HG02840 (cell line): ENCODE measurements around the gene RBM47.

Experiments
- ATAC-seq: cut with Tn5 transposase; IDR thresholded peaks from one replicate; pipeline ENCODE4 v1.9.1; 2021; ENCODE audit warnings: mild to moderate bottlenecking, moderate library complexity, moderate number of reproducible peaks; ENCODE audit not compliant: unreplicated experiment, low FRiP score

Gene RBM47

DNA sequence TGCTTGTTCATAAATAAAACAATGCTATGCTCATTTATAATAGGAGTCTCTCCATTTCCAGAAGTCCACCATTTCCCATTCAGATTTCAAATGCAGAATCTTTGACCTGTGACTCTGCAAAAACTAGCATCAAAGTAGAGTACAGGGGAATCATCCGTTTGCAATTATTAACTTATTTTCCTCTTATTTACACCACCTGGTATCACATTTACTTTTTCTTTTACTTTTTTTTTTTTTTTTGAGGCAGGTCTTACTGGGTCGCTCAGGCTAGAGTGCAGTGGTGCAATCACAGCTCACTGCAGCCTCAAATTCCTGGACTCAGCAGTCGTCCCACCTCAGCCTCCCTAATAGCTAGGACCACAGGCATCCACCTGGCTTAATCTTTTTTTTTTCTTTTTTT, 37.6 kb downstream of the RBM47 start:
- ATAC-seq: no peak

DNA sequence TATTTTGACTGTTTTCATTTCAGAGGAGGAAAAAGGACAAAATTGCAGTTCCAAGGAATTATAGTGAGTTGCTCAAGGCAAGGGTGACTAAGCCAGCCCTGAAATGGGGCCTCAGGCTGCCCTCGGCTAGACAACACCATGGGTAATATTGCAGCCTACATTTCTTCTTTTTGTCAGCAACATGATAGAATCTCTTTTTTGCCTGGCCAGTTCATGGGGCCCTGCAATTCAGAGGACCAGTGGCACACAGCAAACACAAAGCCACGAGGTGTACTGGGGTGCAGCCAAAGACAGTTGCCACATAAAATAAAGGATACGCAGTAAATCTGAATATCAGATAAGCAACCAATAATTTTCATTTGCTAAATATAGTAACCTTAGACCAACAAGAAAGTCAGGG, 41.8 kb downstream of the RBM47 start:
- no peak for ATAC-seq

DNA sequence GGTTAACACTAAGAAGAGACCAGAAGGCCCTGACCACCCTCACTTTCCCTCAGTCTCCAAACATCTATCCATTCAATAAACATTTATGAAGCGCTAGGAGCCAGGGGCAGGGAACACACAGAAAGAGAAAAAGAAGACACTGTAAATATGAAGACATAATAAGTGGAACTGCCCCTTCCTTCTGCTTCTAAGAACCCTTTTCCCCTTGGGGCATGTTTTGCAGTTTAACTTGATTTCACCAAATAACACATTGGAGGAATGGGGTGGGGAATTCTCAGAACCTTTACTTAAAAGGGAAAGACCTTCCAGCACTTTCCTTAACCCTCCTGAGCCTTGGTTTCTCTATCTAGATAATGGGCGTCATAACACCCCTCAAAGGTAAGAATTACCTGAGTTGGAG, 42.3 kb downstream of the RBM47 start:
- ATAC-seq: no peak

DNA sequence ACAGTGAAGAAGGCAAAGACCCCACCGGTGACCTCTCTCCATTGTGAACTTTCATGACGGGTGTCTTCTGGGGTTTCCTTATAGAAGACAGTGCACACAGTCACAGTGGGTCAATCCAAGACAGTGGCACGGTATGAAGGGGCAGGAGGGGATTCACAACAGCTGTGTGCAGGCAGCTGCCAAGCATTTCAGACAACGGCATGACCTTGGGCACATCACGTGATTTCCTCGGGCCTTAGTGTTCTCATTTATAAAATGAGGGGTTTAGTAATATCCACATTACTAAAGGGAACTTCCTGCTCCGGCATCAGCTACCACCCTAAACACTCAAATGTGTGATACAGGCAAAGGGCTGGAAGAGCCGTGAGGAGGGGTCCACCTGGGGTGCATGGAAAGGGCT, 42.9 kb downstream of the RBM47 start:
- no peak for ATAC-seq

DNA sequence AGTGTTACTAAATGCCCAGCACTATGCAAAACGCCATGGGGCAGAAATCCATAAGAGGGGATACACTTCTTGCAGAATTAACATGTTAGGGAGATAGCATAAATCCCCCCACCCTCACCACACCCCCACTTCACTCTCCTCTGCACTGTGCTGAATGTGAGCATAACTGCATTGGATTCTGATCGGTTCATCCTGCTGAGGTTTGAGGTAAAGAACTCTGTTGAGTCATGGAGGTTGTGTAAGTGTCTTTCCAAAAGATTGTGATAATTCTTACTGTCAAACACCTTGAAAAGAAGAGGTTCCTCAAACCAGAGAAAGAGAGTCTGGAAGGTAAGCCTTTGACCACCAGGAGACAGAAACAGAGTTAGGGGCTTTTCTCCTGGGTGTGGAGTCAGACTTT, 43.6 kb downstream of the RBM47 start:
- no peak for ATAC-seq

DNA sequence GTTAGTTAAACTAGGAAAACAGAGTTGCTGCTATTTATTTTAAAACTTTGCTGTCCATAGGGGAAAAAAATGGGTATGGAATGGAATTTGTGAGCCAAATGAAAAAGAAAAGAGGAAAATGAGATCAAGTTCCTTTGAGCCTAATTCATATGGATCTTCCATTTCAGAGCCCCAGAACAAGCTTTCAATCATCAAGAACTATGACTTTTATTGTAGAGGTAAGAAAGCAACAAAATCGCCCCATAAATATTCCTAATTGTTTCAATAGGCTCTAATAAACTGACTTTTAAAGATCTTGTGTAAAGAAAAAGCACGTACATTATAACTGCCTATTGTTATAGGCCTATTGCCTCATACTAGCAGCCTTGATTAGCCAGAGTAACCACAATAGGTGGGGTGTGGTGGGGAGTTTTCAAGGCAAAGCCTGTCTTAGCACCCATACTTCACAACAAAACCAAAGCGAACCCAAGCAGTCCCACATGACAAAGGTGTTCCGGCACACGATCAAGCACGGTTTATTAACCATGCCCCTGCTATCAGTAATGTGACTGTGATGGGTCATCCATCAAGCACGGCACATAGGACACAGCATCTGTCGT, 44.4 kb downstream of the RBM47 start:
- no peak for ATAC-seq

DNA sequence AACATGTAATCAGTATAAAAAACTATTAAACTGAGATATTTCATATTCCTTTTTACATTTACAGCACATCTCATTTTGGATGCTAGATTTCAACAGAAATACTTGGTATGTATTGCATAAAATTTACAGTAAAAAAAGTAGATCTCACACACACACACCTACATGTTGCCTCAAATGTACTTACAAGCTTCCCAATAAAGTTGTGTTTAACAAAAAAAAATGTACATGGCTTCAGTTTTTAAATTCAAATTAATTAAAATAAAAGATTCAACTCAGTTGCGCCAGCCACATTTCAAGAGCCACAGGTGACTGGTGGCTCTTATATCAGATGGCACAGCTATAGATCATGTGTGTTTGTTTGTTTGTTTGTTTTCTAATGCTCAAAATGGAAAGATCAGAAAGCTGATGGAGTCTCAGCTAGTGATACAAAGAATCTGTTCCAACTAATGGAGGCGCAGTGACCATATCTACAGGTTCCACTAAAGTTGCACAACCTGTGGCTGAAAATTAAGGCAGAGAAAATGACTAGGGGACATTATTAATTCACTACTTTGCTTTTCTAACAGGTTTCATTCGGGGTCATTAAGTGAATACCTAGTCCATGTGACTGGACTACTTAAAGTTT, 45.0 kb downstream of the RBM47 start:
- ATAC-seq: no peak

DNA sequence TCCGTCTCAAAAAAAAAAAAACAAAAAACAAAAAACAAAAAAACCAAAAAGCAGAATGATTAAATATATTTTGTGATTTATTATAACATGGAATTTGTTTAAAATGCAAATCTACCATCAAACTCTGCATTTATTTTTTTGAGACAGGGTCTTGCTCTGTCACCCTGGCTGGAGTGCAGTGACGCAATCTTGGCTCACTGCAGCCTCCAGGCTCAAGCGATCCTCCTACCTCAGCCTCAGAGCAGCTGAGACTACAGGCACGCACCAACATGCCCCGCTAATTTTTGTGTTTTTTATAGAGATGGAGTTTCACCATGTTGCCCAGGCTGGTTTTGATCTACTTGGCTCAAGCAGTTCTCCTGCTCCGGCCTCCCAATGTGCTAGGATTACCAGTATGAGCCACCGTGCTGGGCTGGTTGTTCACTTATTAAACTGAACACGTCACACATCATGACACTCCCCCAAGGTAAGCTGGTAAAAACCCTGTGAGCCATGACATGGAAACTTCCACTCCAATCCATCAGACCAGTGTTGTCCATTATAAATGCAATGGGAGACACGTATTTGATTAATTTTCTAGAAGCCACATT, 45.7 kb downstream of the RBM47 start:
- ATAC-seq: no peak

DNA sequence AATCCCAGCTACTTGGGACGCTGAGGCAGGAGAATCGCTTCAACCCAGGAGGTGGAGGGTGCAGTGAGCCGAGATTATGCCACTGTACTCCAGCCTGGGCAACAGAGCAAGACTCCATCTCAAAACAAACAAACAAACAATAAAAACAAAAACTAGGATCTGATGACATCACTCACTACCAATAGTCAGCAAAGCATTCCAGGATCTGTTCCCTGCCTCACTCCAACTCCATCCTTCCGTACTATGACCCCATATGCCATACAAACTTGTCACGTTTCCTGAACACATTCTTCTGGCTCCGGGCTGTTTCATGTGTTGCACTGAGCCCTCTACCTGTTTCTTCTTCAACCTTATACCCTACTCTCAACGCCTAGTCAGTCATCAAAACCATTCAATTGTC, 47.3 kb downstream of the RBM47 start:
- no peak for ATAC-seq

DNA sequence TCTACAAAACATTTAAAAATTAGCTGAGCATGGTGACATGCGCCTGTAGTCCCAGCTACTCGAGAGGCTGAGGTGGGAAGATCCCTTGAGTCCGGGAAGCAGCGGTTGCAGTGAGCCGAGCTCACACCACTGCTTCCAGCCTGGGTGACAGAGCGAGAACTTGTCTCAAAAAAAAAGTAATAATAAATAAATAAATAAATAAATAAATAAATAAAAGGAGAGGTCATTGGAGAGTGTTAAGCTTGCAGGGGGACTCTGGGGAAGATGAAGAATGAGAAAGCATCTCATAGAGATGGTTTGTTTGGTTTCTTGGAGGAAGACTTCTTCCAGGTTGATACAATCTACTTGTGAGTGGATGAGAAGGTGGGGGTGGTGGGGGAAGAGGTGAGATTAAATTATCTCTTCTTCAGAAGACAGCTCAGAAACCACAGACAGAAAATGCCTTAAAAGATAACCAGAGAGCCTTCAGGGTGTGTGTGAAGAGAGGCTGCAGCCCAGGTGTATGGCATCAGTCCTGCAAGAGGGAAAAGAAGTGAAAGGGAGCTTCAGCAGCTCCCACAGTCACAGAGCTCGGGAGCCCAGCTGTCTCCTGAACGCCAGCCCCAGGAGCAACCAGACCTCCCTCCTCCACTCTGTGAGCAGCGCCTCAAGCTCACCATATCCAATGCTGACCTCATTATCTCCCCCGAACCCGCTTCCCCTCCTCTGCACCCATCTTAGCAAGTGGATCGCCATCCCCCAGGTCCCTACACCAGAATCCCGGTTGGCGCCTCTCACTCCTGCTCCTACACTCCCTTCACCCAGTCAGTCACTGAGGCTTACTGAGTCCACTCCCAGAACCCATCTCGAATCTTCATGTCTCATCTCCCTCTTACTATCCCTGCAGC, 48.2 kb downstream of the RBM47 start:
- ATAC-seq: no peak

DNA sequence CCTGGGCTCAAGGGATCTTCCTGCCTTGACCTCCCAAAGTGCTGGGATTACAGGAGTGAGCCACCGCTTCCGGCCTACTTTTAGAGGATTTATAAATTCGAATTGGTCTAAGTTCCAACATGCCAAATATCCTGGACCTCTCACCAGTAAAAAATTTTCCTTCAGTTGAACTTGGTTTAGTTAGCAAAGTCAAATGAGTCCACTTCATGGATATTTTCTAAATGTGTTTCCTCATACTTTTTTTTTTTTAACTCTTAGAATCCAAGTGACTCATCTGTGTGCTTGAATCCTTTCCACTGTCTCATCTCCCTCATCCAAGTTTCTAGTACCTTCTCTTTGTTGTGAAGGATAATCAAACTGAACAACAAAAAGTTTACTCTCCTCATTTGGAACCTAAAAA, 49.7 kb downstream of the RBM47 start:
- no peak for ATAC-seq

DNA sequence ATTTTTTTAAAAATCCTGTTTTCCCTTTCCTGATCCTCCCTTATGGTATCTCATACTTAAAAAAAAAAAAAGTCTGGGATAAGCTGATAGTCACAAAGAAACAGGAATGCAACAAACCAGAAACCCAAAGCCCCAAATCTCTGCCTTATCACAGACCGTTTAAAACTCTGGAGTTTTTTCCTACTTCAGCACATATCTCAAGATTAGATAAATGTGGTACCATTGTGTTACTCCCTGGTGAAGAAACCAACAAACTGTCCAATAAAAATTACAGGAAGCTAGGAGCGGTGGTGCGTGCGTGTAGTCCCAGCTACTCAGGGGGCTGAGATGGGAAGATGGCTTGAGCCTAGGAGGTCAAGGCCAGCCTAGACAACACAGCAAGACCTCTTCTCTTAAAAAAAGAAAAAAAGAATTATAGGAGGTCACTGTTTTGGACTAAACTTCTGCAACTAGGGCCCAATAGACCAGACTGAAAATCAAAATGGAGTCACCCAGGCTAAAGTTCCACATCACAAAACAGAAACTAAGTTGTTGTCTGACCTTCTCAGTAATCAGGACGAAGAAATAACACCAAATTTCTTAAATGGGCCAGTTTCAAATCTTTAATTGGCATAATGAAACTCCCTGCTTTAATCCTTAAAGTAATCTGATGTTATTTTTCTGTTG, 51.9 kb downstream of the RBM47 start:
- ATAC-seq: no peak

DNA sequence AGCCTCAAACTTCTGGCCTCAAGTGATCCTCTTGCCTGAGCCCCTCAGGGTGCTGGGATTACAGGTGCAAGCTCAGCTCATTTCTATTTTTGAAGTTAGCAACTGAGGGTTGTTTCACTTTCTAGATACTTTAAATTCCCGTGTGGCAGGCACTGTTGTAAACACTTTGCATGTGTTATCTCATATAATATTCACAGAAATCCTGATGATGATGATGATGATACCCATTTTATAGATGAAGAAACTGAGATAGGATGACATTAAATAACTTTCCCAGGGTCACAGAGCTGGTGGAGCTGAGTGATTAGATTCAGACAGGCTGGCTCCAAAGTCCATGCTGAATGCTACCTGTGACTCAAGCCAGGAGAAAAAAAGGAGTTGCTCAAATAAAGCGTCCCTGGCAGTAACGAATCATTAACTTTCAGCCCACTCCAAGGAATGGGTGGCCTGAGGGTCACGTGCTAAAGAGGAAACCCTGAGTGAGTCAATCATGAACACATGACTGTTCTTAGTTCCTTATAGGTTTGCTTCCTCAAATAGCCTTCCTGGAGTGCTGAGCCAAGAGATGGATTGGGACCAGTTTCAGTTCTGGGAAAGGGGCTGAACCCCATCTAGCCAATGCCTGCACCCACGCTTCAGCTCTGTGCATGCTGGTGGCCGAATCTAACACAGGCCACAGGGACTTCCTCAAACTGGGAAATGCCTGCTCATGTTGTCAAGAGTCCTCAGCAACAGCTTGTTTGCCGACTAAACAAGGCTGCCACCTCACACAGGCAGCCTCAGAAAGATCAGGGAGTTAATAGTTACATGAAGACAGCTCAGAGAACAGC, 52.8 kb downstream of the RBM47 start:
- peak; percentile 53 for ATAC-seq

DNA sequence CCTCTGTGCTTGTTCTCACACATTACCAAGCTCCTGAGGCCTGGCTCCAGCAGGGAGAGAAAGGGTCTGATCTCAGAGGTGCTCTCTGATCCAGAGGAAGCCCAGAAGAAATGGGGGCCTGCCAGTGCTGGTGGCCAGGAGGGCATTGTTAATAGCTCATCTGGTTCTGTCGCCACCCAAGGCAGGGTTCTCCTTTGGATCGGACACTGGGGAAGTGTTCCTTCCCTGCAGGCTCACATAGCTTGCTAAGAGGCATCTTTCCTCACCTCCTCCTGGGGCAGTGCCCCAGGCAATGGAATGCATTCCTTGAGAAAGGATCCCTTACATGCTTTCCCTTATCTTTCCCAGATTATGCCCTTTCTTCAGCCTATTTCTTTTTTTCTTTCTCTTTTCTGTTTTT, 53.8 kb downstream of the RBM47 start:
- ATAC-seq: no peak

DNA sequence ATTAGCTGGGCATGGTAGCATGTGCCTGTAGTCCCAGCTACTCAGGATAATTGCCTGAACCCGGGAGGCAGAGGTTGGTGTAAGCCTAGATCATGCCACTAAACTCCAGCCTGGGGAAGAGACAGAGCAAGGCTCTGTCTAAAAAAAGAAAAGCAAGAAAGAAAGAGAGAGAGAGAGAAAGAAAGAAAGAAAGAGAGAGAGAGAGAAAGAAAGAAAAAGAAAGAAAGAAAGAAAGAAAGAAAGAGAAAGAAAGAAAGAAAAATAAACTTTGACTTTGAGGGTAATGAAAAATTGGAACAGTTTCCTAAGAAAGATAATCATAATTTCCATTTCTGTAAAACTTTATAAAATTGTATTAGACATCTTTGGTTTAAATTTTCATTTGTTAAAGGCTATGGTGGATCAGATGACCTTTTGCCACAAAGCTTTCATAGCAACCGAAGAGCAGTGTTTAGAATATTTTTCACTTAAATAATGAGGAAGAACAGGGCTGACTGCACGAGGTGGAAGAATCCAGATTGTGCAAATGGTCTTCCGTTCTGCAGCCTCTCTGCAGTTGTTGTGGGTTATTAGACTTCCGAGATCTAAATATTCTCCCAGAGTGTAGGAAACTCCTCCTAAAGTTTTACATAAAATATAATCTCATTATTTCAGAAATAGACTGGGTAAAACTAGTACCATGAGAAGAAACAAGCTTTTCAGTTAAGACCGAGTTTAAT, 55.9 kb downstream of the RBM47 start:
- ATAC-seq: no peak

DNA sequence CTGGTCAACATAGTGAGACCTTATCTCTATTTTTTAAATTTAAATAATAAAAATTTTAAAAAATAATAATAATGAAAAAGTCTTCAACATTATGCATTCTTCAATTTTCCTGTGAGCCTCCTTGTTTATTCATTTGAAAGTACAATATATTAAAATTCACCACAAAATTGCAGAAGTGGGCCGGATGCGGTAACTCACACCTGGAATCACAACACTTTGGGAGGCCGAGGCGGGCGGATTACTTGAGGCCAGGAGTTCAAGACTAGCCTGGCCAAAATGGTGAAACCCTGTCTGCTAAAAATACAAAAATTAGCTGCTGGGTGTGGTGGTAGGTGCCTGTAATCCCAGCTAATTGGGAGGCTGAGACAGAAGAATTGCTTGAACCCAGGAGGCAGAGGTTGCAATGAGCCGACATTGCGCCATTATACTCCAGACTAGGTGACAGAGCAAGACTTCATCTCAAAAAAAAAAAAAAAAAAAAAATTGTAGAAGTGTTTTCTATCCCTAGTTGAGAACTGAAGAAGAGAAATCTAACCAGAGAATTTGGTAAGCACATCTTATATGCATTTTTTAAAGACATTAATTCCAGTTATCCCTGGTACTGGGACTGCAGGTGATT, 56.9 kb downstream of the RBM47 start:
- ATAC-seq: no peak

DNA sequence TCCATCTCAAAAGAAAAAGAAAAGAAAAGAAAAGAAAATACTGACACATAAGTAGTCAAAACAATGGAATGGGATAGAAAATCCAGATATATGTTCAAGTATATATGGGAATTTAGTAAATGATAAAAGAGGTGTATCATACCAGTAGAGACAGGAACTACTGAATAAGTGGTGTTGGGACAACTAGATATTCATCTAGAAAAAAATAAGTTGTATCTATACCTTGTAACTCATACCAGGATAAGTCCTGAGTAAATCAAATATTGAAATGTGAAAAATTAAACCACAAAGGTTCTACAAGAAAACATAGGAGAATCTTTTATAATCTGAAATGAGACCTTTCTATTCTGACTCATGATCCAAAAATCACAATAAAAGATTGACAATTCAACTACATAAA, 58.5 kb downstream of the RBM47 start:
- no peak for ATAC-seq

DNA sequence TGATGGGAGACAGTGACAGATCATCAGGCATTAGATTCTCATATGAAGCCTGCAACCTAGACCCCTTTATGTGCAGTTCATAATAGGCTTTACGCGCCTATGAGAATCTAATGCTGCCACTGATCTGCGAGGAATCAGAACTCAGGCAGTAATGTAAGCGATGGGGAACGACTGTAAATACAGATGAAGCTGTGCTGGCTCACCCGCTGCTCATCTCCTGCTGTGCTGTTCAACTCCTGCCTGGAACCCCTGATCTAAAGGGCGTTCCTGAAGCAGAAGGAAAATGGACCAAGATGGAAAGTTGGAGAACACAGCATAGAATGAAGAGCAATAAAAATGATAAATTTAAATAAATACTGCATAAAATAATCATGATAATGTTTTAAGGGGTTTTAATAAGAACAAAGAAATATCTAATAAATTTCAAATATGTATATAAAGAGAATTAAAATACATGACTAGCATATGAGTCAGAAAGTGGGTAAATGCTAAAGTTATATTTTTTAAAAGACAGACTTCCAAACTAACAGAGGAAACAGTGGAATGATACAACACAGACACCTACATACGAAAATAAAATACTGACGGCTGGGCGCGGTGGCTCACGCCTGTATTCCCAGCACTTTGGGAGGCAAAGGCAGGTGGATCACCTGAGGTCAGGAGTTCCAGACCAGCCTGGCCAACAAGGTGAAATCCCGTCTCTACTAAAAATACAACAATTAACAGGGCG, 59.2 kb downstream of the RBM47 start:
- no peak for ATAC-seq
